CD4-positive, alpha-beta T cell treated with Interleukin-2 at 100 ng/mL for 4 hours (primary cell): ENCODE data around the gene REG3G.
"Not testable (repeated sequence)": the region's sequence is repeated elsewhere in the genome, so short reads cannot be mapped to it uniquely, and the experiment has no call there.

Experiments
- DNase-seq: peaks from one replicate; pipeline ENCODE4 v3.0.0-alpha.2; 2020; ENCODE audit warnings: low spot score

REG3G gene

GRCh38 chr2:79026061-79026460, 559 bp downstream of the REG3G start:
- DNase-seq: no peak

GRCh38 chr2:79039944-79040343, 14.4 kb downstream of the REG3G start:
- no peak for DNase-seq

GRCh38 chr2:79041032-79041448, 15.5 kb downstream of the REG3G start:
- DNase-seq: no peak

- DNase-seq: not testable (repeated sequence)
Measured at GRCh38 chr2:79053486-79053885, 28.0 kb downstream of the REG3G start.

GRCh38 chr2:79054769-79055168, 29.3 kb downstream of the REG3G start:
- not testable (repeated sequence) for DNase-seq

GRCh38 chr2:79065201-79065600, 39.7 kb downstream of the REG3G start:
- DNase-seq: no peak

GRCh38 chr2:79071078-79071477, 45.6 kb downstream of the REG3G start:
- no peak for DNase-seq
